HCT116 (cell line): ENCODE results near the gene GLI3. TPM values are rescaled to one million over a fixed set of nuclear protein-coding genes. Genes with fewer than 3 reads are reported as not detected.

Source experiments
- ATAC-seq: fragments of 200-7000 bp; cut with Tn5 transposase; 2 replicates; pipeline ENCODE4 v1.9.1; 2020; ENCODE audit warnings: mild to moderate bottlenecking, moderate library complexity
- BruUV-seq: library from RNA; stranded (reverse); fragments of 400-500 nt; replicated peaks from 2 replicates; lab custom pipeline; 2021; lab: Mats Ljungman, UMichigan
- CTCF ChIA-PET: fragments of 300-600 bp; sonication (Branson Sonifier 250); formaldehyde crosslinking; loops from one replicate; lab custom pipeline; 2021; ENCODE audit warnings: antibody characterized with exemption; lab: Charles Lee
- POLR2A ChIA-PET: fragments of 300-600, 350-600 bp; sonication (Branson Sonifier 250); formaldehyde crosslinking; loops from one replicate; lab custom pipeline; 2021; ENCODE audit warnings: antibody characterized with exemption; lab: Charles Lee
- RAD21 ChIA-PET, 2 experiments: fragments of 300-600 bp; sonication (Branson Sonifier 250); formaldehyde crosslinking; loops; one replicate each; lab custom pipeline; 2023; ENCODE audit warnings: low total read pairs in 2 of 2; ENCODE audit not compliant: uncharacterized antibody in 2 of 2, unreplicated experiment in 2 of 2, low non-redundant PET in 1 of 2; lab: Charles Lee
- DNase-seq: peaks from one replicate; pipeline ENCODE4 v3.0.0-alpha.2; 2010; ENCODE audit warnings: low read depth, low spot score
- H2AFZ ChIP-seq: fragments of 200-600 bp; shearing (Covaris generic), sonication (generic); 2 replicates; pipeline ENCODE4 v1.6.1; 2017; ENCODE audit warnings: low read depth, mixed run types, mixed read lengths, antibody characterized with exemption, low read length; ENCODE audit not compliant: poor library complexity, severe bottlenecking
- H3K27ac ChIP-seq: 2 replicates; pipeline ENCODE4 v1.5.1; 2012; ENCODE audit warnings: low read depth, low read length
- H3K27me3 ChIP-seq: fragments of 200-600 bp; sonication (generic); 2 replicates; pipeline ENCODE4 v1.6.1; 2016; ENCODE audit warnings: mixed run types, low read length, mixed read lengths; ENCODE audit not compliant: insufficient read depth
- H3K36me3 ChIP-seq, 2 experiments: fragments of 200-500 bp in 1 of 2; fragments of 200-600 bp in 1 of 2; sonication (Bioruptor generic) in 1 of 2; sonication (generic) in 1 of 2; 2 replicates each; pipeline versions ENCODE4 v1.5.1 to v1.6.1; 2014 to 2016; ENCODE audit warnings: low read length in 2 of 2, inconsistent platforms in 1 of 2, mixed read lengths in 1 of 2, mixed run types in 1 of 2; ENCODE audit not compliant: insufficient read depth in 2 of 2, control insufficient read depth in 1 of 2
- H3K4me1 ChIP-seq, 2 experiments: fragments of 200-600 bp in 1 of 2; sonication (generic) in 1 of 2; 2 replicates each; pipeline versions ENCODE4 v1.5.1 to v1.6.1; 2012 to 2017; ENCODE audit warnings: low read length in 2 of 2, inconsistent platforms in 1 of 2, mild to moderate bottlenecking in 1 of 2, mixed read lengths in 1 of 2, mixed run types in 1 of 2, moderate library complexity in 1 of 2; ENCODE audit not compliant: insufficient read depth in 2 of 2, control insufficient read depth in 1 of 2
- H3K4me2 ChIP-seq: fragments of 200-600 bp; sonication (generic); 2 replicates; pipeline ENCODE4 v1.6.1; 2017; ENCODE audit warnings: mixed run types, low read length, mixed read lengths
- H3K4me3 ChIP-seq, 2 experiments: fragments of 200-600 bp in 1 of 2; sonication (generic) in 1 of 2; replicated peaks in 1 of 2; 2 replicates each; pipeline ENCODE4 v1.5.1; 2011 to 2016; ENCODE audit warnings: low read length in 2 of 2, control low read depth in 1 of 2, low read depth in 1 of 2, mild to moderate bottlenecking in 1 of 2, mixed read lengths in 1 of 2, mixed run types in 1 of 2
- H3K79me2 ChIP-seq: fragments of 200-600 bp; sonication (generic); 2 replicates; pipeline ENCODE4 v1.6.1; 2017; ENCODE audit warnings: mild to moderate bottlenecking, mixed run types, low read length, moderate library complexity, mixed read lengths; ENCODE audit not compliant: insufficient read depth
- H3K9ac ChIP-seq: fragments of 200-600 bp; sonication (generic); 2 replicates; pipeline ENCODE4 v1.6.1; 2016; ENCODE audit warnings: low read length, mixed read lengths
- H3K9me2 ChIP-seq: fragments of 200-600 bp; sonication (generic), shearing (Covaris generic); 2 replicates; pipeline ENCODE4 v1.6.1; 2017; ENCODE audit warnings: mixed run types, mild to moderate bottlenecking, moderate library complexity; ENCODE audit not compliant: insufficient read depth
- H3K9me3 ChIP-seq, 2 experiments: fragments of 200-500 bp in 1 of 2; fragments of 200-600 bp in 1 of 2; sonication (Bioruptor generic) in 1 of 2; sonication (generic) in 1 of 2; 2 replicates each; pipeline ENCODE4 v1.6.1; 2014 to 2017; ENCODE audit warnings: low read length in 2 of 2, mixed read lengths in 2 of 2, inconsistent platforms in 1 of 2, low read depth in 1 of 2, mild to moderate bottlenecking in 1 of 2, mixed run types in 1 of 2, moderate library complexity in 1 of 2; ENCODE audit not compliant: control insufficient read depth in 1 of 2, insufficient read depth in 1 of 2
- H4K20me1 ChIP-seq: fragments of 200-600 bp; sonication (generic), shearing (Covaris generic); 2 replicates; pipeline ENCODE4 v1.6.1; 2017; ENCODE audit warnings: mixed run types, mild to moderate bottlenecking, moderate library complexity; ENCODE audit not compliant: insufficient read depth
- CEBPB ChIP-seq: IDR thresholded peaks from 2 replicates; pipeline ENCODE4 v1.6.1; 2012; ENCODE audit warnings: low read depth
- EGR1 ChIP-seq: IDR thresholded peaks from 2 replicates; pipeline ENCODE4 v1.6.1; 2012; ENCODE audit warnings: low read depth
- ELF1 ChIP-seq: IDR thresholded peaks from 2 replicates; pipeline ENCODE4 v1.6.1; 2012; ENCODE audit warnings: low read depth, borderline replicate concordance
- EZH2 ChIP-seq: fragments of 200-600 bp; sonication (generic); IDR thresholded peaks from 2 replicates; pipeline ENCODE4 v1.6.1; 2017; ENCODE audit warnings: antibody characterized with exemption, mixed run types
- FOSL1 ChIP-seq: IDR thresholded peaks from 2 replicates; pipeline ENCODE4 v1.6.1; 2012; ENCODE audit warnings: low read depth
- MAX ChIP-seq: IDR thresholded peaks from 2 replicates; pipeline ENCODE4 v1.6.1; 2012
- SIN3A ChIP-seq: IDR thresholded peaks from 2 replicates; pipeline ENCODE4 v1.6.1; 2012; ENCODE audit warnings: low read depth
- TCF7L2 ChIP-seq: IDR thresholded peaks from 2 replicates; pipeline ENCODE4 v1.7.0; 2011; ENCODE audit warnings: borderline replicate concordance, inconsistent platforms; ENCODE audit not compliant: insufficient read depth, insufficient read length; ENCODE audit errors: extremely low read depth
- ZNF274 ChIP-seq: fragments of 200-500 bp; sonication (Bioruptor generic); IDR thresholded peaks from 2 replicates; pipeline ENCODE4 v1.6.1; 2014; ENCODE audit warnings: mild to moderate bottlenecking, low read depth, low read length, inconsistent platforms
- intact Hi-C: fragments of 100-400 bp; cut with micrococcal nuclease; formaldehyde crosslinking; loops from 2 replicates; pipeline ENCODE4 v1.10.0; 2022
- total RNA-seq: library from RNA; stranded (reverse); gene quantifications from one replicate; pipeline ENCODE4 v1.2.1, GENCODE V29; 2021; ENCODE audit not compliant: unreplicated experiment
- TF ChIP-seq, protein P1 (sequence below): IDR thresholded peaks from 2 replicates; pipeline ENCODE4 v1.6.1; 2011; ENCODE audit warnings: mild to moderate bottlenecking, low read length, moderate library complexity; ENCODE audit not compliant: insufficient replicate concordance; ENCODE audit errors: extremely low read depth
- TF ChIP-seq, protein P2 (sequence below), 3 experiments: fragments of 200-600 bp in 1 of 3; sonication (generic) in 1 of 3; IDR thresholded peaks in 2 of 3; conservative IDR thresholded peaks in 1 of 3; 2 replicates each; pipeline ENCODE4 v1.5.1; 2012 to 2017; ENCODE audit warnings: low read depth in 2 of 3, low read length in 2 of 3, antibody characterized with exemption in 1 of 3, borderline replicate concordance in 1 of 3, control low read depth in 1 of 3, mild to moderate bottlenecking in 1 of 3, mixed read lengths in 1 of 3, mixed run types in 1 of 3, moderate library complexity in 1 of 3; ENCODE audit not compliant: insufficient read depth in 1 of 3
- TF ChIP-seq, protein P3 (sequence below): IDR thresholded peaks from 2 replicates; pipeline ENCODE4 v1.6.1; 2012; ENCODE audit warnings: low read depth

GLI3 gene
- total RNA-seq, 1 experiment from 2014 or later = 0.07 TPM

DNA sequence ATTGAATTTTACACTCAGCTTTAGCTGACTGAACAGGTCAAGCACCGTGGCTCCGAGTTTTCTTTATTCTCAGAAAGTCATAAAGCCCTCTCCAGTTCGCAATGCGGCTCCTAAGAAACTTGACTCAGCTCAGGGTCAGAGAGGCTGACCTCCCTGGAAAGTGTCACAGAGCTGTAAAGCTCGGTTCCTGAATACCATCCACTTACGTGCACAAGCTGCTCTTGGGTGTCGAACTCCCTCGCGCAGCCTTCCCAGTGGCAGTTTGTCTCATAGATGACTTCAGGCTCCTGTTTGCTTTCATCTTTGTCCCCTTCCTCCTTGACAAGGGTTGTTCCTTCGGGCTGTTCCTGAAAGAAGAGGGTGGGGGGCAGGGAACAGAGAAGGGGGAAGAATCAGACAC is 213.7 kb downstream of the GLI3 start:
- no peak overlapping the region for H3K9ac ChIP-seq
- no TSS peak for BruUV-seq
- H3K79me2 ChIP-seq = no peaks in the 10 kb centered on the region
- RAD21 ChIA-PET = no interaction called here
- no peak for TF ChIP-seq CEBPB
- TF ChIP-seq EZH2 = no peak
- TF ChIP-seq, protein P1, sequence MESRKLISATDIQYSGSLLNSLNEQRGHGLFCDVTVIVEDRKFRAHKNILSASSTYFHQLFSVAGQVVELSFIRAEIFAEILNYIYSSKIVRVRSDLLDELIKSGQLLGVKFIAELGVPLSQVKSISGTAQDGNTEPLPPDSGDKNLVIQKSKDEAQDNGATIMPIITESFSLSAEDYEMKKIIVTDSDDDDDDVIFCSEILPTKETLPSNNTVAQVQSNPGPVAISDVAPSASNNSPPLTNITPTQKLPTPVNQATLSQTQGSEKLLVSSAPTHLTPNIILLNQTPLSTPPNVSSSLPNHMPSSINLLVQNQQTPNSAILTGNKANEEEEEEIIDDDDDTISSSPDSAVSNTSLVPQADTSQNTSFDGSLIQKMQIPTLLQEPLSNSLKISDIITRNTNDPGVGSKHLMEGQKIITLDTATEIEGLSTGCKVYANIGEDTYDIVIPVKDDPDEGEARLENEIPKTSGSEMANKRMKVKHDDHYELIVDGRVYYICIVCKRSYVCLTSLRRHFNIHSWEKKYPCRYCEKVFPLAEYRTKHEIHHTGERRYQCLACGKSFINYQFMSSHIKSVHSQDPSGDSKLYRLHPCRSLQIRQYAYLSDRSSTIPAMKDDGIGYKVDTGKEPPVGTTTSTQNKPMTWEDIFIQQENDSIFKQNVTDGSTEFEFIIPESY = no peak
- H3K4me3 ChIP-seq = no peak overlapping the region
- ATAC-seq = no peak
- no peaks in the 10 kb centered on the region for H3K36me3 ChIP-seq
- CTCF ChIA-PET = no interaction called here
- intact Hi-C loops = no loop called here
- no peaks in the 10 kb centered on the region for H3K9me3 ChIP-seq
- no peaks in the 10 kb centered on the region for H3K9me2 ChIP-seq
- H2AFZ ChIP-seq = no peak overlapping the region
- H3K4me1 ChIP-seq = no peaks in the 10 kb centered on the region
- H4K20me1 ChIP-seq = no peaks in the 10 kb centered on the region
- no peak overlapping the region for H3K27ac ChIP-seq
- DNase-seq = no peak
- no peak overlapping the region for H3K4me2 ChIP-seq
- H3K27me3 ChIP-seq = peaks cover 20% of the 10 kb centered on the region; the same call in 1 of the 2 replicates
- POLR2A ChIA-PET = no interaction called here

DNA sequence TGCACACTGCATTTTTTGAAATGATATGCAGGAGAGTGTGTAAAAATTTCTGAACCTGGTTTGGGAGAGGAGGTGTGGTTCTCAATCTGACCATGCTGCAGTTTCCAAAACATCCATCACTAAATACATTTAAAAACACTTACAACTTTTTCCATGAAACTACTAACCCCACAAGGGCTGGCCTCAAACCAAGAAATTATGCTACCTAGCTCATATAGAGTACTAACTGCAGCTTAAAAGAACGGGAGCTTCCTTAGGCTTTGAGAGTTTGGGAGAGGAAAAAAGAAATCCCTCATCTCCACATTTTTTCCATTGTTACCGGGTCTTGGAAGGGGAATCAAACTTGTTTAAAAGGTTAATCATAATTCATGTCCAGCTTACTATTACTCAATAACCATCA is 214.2 kb downstream of the GLI3 start:
- no peak for DNase-seq

More for the DNA sequence above, 214.2 kb downstream of the GLI3 start:
- no peak overlapping the region for H3K4me2 ChIP-seq
- ChIA-PET POLR2A (no interaction called here), RAD21 (no interaction called here), CTCF (no interaction called here)
- H3K4me1 ChIP-seq = no peaks in the 10 kb centered on the region
- intact Hi-C loops = no loop called here
- H3K27me3 ChIP-seq = peaks cover 22% of the 10 kb centered on the region; the same call in 1 of the 2 replicates
- no peaks in the 10 kb centered on the region for H3K79me2 ChIP-seq
- H2AFZ ChIP-seq = no peak overlapping the region
- BruUV-seq = no TSS peak
- no peaks in the 10 kb centered on the region for H3K9me3 ChIP-seq
- no peaks in the 10 kb centered on the region for H3K9me2 ChIP-seq
- H3K4me3 ChIP-seq = no peak overlapping the region
- no peak overlapping the region for H3K27ac ChIP-seq
- no peak for ATAC-seq
- H4K20me1 ChIP-seq = no peaks in the 10 kb centered on the region
- H3K36me3 ChIP-seq = no peaks in the 10 kb centered on the region
- TF ChIP-seq TCF7L2 = no peak
- no peak for TF ChIP-seq EGR1
- TF ChIP-seq SIN3A = no peak
- no peak for TF ChIP-seq FOSL1
- no peak for TF ChIP-seq MAX
- TF ChIP-seq, protein P2, sequence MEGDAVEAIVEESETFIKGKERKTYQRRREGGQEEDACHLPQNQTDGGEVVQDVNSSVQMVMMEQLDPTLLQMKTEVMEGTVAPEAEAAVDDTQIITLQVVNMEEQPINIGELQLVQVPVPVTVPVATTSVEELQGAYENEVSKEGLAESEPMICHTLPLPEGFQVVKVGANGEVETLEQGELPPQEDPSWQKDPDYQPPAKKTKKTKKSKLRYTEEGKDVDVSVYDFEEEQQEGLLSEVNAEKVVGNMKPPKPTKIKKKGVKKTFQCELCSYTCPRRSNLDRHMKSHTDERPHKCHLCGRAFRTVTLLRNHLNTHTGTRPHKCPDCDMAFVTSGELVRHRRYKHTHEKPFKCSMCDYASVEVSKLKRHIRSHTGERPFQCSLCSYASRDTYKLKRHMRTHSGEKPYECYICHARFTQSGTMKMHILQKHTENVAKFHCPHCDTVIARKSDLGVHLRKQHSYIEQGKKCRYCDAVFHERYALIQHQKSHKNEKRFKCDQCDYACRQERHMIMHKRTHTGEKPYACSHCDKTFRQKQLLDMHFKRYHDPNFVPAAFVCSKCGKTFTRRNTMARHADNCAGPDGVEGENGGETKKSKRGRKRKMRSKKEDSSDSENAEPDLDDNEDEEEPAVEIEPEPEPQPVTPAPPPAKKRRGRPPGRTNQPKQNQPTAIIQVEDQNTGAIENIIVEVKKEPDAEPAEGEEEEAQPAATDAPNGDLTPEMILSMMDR (IDR thresholded peaks at IDR 0.05 in 2 of 3, conservative IDR thresholded peaks at IDR 0.05 in 1 of 3; ENCODE audit: borderline replicate concordance in 1 of 3, insufficient read depth in 1 of 3, low read depth in 2 of 3, low read length in 2 of 3) = no peak
- TF ChIP-seq, protein P3, sequence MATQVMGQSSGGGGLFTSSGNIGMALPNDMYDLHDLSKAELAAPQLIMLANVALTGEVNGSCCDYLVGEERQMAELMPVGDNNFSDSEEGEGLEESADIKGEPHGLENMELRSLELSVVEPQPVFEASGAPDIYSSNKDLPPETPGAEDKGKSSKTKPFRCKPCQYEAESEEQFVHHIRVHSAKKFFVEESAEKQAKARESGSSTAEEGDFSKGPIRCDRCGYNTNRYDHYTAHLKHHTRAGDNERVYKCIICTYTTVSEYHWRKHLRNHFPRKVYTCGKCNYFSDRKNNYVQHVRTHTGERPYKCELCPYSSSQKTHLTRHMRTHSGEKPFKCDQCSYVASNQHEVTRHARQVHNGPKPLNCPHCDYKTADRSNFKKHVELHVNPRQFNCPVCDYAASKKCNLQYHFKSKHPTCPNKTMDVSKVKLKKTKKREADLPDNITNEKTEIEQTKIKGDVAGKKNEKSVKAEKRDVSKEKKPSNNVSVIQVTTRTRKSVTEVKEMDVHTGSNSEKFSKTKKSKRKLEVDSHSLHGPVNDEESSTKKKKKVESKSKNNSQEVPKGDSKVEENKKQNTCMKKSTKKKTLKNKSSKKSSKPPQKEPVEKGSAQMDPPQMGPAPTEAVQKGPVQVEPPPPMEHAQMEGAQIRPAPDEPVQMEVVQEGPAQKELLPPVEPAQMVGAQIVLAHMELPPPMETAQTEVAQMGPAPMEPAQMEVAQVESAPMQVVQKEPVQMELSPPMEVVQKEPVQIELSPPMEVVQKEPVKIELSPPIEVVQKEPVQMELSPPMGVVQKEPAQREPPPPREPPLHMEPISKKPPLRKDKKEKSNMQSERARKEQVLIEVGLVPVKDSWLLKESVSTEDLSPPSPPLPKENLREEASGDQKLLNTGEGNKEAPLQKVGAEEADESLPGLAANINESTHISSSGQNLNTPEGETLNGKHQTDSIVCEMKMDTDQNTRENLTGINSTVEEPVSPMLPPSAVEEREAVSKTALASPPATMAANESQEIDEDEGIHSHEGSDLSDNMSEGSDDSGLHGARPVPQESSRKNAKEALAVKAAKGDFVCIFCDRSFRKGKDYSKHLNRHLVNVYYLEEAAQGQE = no peak
- TF ChIP-seq ELF1 = no peak
- TF ChIP-seq ZNF274 = no peak
- no peak overlapping the region for H3K9ac ChIP-seq
